HG02571 (cell line): ENCODE measurements around the gene LMAN1.

ENCODE experiments used
- ATAC-seq: cut with Tn5 transposase; IDR thresholded peaks from one replicate; pipeline ENCODE4 v1.9.1; 2021; ENCODE audit warnings: mild to moderate bottlenecking, moderate library complexity; ENCODE audit not compliant: unreplicated experiment

LMAN1 gene

DNA sequence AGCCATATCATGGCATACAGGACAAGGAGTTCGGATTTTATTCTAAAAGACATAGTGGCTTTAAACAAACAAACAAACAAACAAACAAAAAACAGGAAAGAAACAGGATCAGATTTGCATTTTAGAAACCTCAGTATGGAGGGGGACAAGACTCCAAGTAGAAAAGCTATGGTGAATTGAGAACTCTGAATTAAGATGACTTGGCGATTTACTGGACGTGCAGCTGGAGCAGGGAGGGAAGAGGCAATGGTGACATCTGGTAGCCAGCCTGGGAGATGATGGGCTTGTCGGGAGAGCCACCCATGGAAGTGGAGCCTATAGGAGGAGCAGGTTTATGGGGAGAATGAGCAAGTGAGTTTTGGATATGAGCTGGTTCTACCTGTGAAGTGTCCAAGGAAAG, 53.8 kb downstream of the LMAN1 start:
- no peak for ATAC-seq

DNA sequence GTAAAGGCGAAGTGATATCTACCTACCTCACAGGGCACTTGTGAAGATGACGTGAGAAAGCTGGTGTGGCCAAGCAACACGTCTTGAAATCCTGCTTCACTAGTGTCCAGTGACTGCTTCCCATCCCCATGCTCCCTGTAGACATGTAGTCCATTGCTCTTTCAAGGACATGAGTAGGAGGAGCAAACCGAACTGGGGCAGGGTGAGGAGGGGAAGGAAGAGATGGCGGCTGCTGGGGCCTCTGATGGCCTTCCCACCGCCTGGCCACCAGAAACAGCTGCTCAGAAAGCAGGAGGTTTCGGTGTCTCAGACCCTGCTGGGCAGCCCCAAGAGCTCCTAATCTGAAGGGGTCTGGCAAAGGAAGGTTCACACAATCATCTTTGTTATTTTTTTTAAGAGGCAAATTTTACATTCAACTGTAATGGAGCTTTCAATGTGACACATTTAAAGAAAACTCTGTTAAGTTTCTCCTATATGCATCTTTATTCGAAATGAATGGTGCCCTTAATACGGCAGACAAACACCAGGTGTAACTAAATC, 55.3 kb downstream of the LMAN1 start:
- no peak for ATAC-seq

DNA sequence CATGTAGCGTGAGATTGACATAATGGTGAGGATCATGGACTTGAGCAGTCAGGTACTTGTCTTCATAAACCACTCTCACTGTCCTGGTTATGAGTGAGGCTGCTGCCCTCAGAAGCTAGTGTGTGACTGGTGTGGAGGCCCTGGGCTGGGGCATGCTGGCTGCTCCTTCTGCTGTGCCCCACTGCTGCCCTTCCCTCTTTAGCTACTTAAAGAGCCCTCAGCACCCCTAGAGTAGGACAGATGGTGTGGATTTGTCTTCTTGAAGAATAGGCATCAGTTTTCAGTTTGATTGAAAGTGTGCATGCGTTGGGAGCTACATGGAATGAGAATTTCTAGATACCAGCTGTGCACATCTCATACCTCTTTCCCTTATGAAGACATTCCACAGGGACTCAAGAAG, 56.1 kb downstream of the LMAN1 start:
- no peak for ATAC-seq

DNA sequence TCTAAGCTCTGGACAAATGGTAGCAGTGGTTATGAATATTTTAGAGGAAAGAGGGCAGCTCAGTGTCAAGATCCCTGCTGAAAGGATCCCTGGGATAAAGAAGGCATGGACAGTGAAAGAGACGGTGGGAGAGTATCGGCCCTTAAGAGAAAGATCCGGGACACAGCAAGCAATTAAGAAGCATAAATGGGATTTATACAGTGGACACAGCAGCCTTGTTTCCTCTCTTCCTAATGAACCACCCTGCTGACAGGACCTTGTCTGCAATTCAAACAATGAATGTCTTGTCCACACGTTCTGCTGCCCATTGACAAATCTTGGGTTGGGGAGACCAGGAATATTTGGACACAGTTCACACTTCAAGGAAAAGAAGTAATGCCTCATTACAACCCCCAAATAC, 57.1 kb downstream of the LMAN1 start:
- ATAC-seq: no peak

DNA sequence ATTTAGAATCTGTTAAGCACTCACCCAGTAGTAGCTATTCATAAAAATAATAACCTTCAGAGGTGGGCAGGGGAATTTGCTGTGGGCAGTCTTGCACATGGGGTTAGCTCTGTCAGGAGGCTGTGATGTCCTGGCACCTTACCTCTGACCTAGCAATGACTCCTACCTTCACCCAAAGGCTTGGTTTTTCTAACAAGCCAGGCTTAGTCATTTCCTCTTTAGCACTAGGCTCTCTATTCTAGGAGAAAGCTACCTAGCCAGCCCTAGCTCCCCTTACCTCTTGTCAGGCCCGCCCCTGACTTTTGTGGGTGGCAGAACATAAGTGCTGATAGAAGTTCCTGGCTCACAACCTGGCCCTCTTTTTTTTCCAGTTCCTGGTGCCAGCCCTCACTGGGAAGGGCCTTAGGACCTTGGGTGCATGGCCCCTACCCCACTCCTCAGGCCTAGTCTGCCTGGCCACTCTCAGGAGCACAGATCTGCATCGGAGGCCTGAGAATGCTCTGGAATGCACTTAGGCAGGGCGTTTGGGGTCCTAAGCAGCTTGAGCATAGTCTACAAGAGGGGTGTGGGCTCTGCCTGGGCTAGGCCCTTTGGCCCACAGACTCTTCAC, 58.3 kb downstream of the LMAN1 start:
- ATAC-seq: no peak

DNA sequence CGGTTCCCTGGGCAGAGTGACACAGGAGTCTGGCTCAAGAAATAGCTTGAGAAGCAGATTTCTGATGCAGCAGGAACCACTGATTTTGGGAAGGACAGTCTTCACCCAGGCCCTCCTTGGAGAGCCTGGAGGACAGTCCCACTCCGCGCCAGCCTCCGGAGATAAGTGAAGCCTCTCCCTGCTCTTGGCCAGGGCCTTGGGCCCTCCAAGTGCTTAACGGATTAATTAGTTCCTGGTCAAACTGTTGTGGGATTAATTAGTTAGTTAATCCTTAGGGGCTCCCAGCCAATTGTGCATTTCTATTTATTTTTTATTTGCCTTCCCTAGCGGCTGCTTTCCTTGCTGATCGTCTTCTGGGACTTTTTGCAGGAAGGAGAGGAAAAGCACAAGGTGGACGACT, 60.2 kb downstream of the LMAN1 start:
- no peak for ATAC-seq

DNA sequence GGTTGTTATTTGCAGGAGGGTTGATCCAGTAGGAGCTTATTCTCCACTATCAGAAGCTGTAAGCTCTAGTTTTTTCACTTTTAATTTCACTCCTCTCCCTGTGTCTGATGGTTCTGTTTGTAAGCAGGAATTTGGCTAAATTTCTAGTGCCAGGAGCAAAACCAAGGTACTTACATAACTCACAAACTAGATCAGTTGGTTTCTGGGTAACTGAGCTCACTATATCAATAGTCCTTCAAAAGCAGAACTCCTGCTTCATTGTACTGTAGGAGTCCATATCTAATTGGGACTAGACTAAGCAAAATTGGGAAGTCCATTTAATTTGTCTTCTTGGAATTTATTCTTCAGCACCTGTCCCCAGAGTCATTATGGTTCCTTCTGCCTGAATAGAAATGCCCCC, 65.7 kb downstream of the LMAN1 start:
- ATAC-seq: no peak

DNA sequence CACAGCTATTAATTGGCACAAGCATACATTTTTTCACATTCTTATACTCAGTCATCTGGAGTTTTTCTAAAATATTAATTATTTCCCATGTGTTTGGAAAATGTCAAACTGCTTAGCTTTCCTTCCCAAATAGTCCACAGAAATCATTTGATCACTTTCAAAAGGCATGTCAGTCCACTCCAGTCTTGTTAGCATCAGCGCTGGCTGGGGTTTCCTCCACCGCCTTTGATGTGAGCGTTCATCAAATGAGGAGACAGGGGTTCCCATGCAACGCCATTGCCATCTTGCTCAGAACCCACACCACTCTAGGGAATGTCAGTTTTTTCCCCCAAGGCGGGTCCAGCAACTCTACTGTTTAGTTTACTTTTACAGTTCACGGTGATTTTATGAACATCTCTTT, 72.7 kb downstream of the LMAN1 start:
- ATAC-seq: no peak

DNA sequence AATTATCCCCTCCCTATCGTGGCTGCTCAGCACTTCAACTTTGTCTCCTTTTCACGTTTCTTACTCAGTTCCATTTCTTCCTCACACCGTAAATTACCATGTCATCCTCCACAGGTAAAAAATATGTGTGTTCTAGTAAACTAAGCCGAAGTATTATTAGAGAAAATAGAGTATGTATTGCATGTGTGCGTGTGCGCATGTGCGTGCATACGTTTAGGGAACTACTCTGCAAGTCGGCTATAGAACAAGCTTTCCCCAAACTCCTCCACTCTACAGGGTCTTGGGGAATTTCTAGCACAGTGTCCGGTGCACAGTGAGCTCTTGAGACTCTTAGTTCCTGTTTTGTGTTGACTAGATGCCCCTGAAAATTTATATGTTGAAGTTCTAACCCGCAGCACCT, 76.7 kb downstream of the LMAN1 start:
- ATAC-seq: no peak

DNA sequence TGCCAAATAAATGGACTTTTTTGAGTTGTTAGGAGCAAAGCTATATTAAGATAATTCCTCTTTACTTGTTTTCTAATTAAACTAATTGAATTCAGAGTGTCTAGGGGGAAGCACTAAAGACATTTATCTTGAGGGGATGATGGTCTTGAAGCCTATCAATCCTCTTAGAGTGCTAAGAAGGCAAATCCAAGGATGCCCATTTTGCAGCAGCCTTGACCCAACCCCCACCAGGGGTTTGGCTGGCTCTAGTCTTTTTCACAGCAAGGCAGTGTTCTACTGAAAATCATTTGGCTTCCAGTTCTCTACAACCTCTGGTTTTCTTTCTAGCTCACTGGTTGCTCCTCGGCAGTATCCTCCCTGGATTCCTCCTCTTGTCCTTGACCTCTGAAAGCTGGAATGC, 79.3 kb downstream of the LMAN1 start:
- no peak for ATAC-seq

DNA sequence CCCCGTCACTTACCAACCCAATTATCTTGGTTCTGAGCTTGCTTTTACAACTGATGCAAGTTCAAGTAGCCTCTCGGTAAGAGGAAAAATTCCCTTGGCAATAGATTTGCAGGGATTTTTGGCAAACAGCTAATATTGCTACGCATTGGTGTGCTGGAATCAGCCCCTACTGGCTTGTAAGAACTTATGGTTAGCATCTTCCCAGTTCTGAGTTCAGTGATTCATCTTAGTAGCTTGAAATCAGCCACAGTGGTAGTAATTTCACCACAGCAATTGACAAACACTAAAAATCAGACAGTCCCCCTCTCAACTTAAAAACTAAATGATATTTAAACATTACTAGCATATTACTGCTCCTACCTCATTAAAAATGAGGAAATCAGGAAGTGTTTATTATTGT, 79.9 kb downstream of the LMAN1 start:
- no peak for ATAC-seq

DNA sequence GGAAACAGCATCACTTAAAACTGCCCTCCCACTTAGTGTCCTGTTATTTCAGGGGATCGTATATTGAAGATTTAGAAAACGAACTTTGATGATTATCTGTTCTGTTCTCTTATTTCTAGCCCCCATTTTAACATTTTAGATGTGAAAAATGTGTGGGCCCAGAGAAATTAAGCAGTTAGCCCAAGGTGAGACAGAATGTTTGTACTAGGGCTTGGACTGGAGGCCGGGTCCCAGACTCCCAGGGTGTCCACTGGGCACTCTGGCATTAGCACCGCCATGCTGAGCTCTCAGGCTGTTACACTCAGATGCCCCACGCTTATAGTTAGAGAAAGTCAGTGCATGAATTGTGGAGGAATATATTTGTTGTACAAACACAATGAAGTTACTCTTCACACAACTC, 80.3 kb downstream of the LMAN1 start:
- no peak for ATAC-seq
